Ureter (tissue), 1 donor: Measurements from ENCODE around the gene AVPR2. TPM values are rescaled to one million over a fixed set of nuclear protein-coding genes. Genes with fewer than 3 reads are reported as not detected.

Source experiments
- DNase-seq: peaks from one replicate; pipeline ENCODE4 v3.0.0-alpha.2; 2020; ENCODE audit warnings: low spot score
- total RNA-seq: library from RNA; stranded (reverse); gene quantifications from one replicate; pipeline ENCODE4 v1.2.4, GENCODE V29; 2023
- donor health status: DM: yes; HTN: yes; CAD: no.

Gene AVPR2
- total RNA-seq, 1 donor from 2014 or later, result 2.3 TPM

GRCh38 chrX:153913701-153914100 is 9.2 kb downstream of the AVPR2 start:
- DNase-seq, result no peak

GRCh38 chrX:153917869-153918268 is 13.4 kb downstream of the AVPR2 start:
- no peak for DNase-seq

GRCh38 chrX:153919281-153919680 is 14.8 kb downstream of the AVPR2 start:
- DNase-seq, result no peak

GRCh38 chrX:153920546-153920945 is 16.1 kb downstream of the AVPR2 start:
- DNase-seq, result no peak

GRCh38 chrX:153921070-153921469 is 16.6 kb downstream of the AVPR2 start:
- DNase-seq, result no peak

GRCh38 chrX:153921511-153922446 is 17.3 kb downstream of the AVPR2 start:
- DNase-seq, result no peak

GRCh38 chrX:153922932-153923857 is 18.7 kb downstream of the AVPR2 start:
- peak; percentile 77 for DNase-seq

GRCh38 chrX:153924149-153924861 is 19.8 kb downstream of the AVPR2 start:
- no peak for DNase-seq

- DNase-seq, result no peak
Observed at GRCh38 chrX:153925387-153925738, 20.9 kb downstream of the AVPR2 start.

- DNase-seq, result no peak
Observed at GRCh38 chrX:153925739-153926551, 21.5 kb downstream of the AVPR2 start, which contains the start of gene ARHGAP4. Gene ARHGAP4, minus strand, starts transcription at chrX:153926264. Its CDS starts 62 bp downstream, at chrX:153926202.

GRCh38 chrX:153926552-153926857 is 22.0 kb downstream of the AVPR2 start:
- no peak for DNase-seq

GRCh38 chrX:153926858-153927671 is 22.6 kb downstream of the AVPR2 start:
- peak; percentile 66 for DNase-seq

- DNase-seq, result no peak
Observed at GRCh38 chrX:153927672-153927921, 23.1 kb downstream of the AVPR2 start.

- DNase-seq, result peak; percentile 96
Observed at GRCh38 chrX:153927922-153928760, 23.7 kb downstream of the AVPR2 start.

GRCh38 chrX:153928846-153929245 is 24.4 kb downstream of the AVPR2 start:
- no peak for DNase-seq

- DNase-seq, result no peak
Observed at GRCh38 chrX:153929576-153929975, 25.1 kb downstream of the AVPR2 start.

- DNase-seq, result no peak
Observed at GRCh38 chrX:153930011-153930910, 25.8 kb downstream of the AVPR2 start.

GRCh38 chrX:153931151-153931550 is 26.7 kb downstream of the AVPR2 start:
- DNase-seq, result no peak

GRCh38 chrX:153931748-153932147 is 27.3 kb downstream of the AVPR2 start:
- no peak for DNase-seq
